Activated naive CD4-positive, alpha-beta T cell treated with anti-CD3 and anti-CD28 coated beads, Interleukin-2, amount 50 U/mL, for 16 hours (primary cell): ENCODE results near the gene CROT.

Source experiments
- DNase-seq: peaks from one replicate; pipeline ENCODE4 v3.0.0-alpha.2; 2020

Gene CROT

DNA sequence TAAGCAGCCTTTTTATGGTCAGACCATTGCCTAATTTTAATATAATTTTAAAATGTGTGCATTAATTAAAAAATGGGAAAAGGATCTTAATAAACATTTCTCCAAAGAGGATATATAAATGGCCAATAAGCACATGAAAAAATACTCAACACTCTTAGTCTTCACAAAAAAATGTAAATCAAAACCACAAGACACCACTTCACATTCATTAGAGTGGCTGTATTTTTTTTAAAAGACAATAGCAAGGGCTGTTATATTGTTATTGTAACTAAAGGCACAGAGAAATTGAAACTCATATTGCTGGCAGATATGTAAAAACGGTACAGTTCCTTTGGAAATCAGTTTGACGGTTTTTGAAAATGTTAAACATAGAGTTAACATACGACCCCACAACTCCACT lies 3.2 kb upstream of the CROT start:
- DNase-seq, result no peak

DNA sequence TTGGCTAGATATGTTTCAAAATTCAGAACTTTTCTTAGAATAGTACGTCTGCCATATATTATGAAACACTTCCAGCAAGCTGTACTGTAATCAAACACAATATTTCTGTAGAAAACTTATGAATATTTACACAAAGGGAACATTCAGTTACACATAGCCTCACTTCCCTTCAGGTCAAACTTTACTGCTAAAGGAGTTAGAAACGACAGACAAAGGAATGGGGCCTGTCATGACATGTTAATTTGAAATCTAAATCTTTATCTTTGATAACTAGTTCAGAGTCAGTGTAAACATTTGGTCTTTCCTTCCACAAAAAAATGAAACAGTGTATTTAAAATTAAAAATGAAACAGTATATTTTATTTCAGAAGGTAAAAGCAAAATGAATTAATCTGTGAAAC lies 1.0 kb upstream of the CROT start:
- no peak for DNase-seq

DNA sequence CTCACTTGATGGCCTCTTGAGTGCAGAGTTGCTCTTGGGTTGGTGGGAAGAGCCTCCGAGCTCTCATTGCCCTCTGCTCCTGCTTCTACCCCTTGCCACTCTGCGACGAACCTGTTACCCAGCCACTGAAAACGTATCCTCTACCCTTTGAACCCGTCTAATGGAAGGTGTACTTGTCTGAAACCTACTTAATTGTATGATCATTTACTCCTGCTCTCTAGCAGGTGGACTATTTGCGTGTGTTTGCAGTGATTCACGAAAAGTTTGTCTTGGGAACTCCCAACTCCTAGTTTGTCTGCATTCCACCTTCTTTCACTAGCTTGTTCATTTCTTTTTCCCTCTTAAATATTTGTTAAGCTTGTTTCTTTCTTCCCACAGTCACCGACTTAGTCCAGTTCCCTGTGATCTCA lies 503 bp downstream of the CROT start:
- DNase-seq, result no peak

DNA sequence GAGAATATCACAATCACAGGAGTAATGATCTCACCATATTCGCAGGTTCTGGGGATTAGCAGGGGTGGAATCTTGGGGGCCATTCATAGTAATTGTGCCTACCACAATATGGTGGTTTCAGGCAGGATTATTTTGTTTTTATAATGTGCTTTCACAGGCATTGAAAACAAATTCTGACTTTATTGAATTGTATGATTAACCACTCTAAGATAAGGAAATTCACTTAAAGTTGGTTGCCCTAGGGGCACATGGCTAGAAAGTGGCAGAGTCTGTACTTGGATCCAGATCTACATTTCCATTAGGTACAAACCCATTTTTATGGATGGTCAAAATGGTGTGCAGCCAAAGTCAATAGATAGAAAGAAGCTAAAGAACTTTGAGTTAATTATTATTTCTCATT lies 1.7 kb downstream of the CROT start:
- no peak for DNase-seq

DNA sequence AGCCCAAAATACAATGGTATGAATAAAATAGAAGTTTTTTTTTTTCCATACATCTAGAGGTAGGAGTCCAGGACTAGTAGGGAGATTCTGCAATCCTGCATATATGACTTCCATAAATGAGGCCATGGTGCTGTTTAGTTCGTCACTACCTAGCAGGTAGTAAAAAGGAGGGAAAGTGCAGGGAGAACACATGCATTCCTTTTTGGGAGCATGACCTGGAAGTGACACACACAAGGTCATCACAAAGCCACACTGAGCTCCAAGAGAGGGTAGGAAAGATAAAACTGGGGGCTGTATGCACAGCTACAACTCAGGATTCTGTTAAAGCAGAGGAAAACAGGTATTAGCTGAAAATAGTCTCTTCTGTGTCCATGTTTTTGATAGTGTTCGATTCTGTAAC lies 2.2 kb downstream of the CROT start:
- DNase-seq, result no peak

DNA sequence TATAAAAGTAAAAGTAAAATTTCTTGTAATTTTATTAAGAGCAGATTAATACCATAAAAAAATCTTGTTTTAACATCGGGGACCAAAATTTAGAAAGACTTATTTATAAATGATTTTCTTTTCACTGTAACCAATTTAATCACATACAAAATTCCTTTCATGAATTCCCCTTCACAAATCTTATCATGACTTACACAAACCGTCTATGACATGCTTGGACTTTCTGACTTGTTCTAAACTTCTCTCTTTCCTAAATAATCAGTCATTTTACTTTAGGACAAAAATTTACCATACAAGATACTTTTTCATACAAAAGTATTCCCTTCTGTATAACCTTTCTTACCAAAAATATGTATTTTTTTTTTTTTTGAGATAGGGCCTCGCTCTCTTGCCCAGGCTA lies 9.3 kb downstream of the CROT start:
- no peak for DNase-seq

DNA sequence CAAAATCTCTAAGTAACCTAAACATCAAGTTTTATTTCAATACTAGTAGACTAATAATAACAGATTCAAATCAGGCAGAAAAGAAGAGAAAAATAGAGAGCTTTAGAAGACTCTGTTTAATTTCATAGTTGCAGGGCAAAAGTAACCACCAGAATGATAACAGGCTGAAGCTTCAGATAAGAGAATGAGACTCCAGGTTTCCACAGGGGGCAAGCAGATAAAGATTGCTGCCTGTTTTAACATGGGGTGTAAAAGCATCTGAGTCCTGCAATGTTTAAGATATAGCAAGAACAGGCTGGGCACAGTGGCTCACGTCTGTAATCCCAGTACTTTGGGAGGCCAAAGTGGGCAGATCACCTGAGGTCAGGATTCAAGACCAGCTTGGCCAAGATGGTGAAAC lies 11.0 kb downstream of the CROT start:
- DNase-seq, result no peak

DNA sequence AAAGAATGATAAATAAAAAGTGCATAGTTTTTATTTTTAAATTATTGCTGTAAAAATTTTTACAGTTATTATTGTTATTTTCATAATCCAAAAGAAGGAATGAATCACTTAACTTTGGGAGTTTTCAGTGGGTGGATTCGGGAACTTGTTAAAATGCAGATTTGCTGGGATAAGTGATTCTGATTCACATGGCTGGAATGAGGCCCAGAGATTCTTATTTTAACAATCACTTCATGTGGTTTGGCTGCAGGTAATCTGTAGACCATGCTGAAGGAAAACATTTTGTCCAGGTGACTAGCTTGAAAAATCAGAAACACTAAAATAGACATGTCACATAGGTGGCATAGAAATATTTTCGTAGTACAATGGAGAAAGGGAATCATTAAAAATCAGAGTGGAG lies 13.9 kb downstream of the CROT start:
- no peak for DNase-seq

DNA sequence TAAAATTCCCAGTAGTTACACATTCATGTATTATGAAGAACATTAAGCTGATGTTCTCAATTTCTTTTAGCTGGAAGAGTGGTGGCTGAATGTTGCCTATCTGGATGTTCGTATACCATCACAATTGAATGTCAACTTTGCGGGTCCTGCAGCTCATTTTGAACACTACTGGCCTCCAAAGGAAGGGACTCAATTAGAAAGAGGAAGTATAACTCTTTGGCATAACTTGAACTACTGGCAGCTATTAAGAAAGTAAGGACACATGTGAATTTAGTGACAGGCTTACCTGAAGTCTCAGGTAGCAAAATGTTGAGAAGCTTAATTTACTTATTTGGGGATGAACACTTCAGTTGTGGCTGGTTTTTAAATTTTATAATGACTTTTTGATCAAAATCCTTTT lies 15.9 kb downstream of the CROT start:
- DNase-seq, result no peak

DNA sequence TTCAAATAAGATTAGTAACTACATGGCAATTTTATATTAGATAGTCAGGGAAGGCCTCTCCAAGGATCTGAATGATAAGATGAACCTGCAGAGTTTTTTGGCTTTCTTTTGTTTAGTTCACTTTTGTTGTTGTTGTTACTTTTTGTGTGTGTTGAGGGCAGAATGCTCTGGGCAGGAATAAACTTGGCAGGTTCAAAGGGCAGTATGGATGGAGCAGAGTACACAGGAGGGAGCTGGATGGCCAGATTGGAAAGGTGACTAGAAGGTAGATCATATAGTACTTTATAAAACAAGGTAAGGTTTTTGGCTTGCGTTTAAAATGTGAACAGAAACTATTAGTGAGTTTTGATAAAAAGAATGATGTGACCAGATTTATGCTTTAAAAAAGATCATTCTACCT lies 17.9 kb downstream of the CROT start:
- no peak for DNase-seq

DNA sequence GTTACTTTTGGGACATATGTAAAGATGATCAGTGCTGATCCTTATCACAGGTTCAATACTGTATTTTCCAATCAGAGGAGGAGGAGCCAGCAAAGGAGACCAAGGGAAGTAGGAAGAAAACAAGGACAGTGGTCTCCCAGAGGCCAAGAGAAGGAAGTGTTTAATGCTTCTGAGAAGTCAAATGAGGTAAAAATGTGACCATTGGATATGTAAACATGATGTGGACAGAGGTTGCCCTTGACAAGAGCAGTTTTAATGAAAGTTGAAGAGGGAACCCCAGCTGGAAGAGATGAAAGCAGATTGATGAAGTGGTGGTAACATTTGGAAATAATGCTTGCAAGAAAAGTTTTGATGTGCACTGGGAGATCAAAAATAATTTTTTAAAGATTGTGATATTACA lies 18.8 kb downstream of the CROT start:
- DNase-seq, result no peak

DNA sequence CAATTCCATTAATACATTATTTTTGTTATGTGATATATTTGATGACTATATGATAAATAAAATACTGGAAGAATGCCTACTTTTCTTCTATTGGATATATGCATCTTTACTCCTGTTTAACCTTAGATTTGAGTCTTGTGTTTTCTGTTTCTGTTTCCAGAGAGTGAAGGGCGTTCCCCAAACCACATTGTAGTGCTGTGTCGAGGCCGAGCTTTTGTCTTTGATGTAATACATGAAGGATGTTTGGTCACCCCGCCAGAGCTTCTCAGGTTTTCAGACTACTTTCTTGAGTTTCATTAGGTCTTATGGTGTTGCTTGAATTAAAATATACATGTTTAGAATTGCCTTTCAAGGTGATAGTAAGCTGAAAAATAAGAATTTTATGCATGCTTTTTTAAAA lies 23.8 kb downstream of the CROT start:
- DNase-seq, result no peak

DNA sequence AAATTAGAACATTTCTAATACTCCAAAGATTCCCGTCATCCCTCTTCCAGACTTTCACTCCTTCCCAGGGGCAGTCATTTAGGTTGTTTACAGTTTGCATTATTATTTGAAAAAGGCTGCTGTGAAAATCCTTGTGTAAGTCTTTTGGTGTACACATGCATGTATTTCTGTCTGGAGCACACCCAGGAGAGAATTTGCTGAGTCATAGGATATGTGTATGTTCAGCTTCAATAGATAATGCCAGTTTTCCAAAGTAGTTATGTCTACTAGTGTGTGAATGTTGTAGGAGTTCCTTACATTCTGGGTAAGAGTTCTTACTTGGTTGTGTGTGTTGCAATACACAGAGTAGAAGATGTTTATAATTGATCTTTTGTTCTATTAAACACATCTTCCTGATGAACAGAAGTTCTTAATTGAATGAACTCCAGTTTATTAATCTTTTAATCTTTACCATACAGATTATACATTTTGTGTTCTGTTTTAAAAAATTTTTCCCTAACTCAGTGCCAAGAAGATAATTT lies 25.3 kb downstream of the CROT start:
- no peak for DNase-seq

DNA sequence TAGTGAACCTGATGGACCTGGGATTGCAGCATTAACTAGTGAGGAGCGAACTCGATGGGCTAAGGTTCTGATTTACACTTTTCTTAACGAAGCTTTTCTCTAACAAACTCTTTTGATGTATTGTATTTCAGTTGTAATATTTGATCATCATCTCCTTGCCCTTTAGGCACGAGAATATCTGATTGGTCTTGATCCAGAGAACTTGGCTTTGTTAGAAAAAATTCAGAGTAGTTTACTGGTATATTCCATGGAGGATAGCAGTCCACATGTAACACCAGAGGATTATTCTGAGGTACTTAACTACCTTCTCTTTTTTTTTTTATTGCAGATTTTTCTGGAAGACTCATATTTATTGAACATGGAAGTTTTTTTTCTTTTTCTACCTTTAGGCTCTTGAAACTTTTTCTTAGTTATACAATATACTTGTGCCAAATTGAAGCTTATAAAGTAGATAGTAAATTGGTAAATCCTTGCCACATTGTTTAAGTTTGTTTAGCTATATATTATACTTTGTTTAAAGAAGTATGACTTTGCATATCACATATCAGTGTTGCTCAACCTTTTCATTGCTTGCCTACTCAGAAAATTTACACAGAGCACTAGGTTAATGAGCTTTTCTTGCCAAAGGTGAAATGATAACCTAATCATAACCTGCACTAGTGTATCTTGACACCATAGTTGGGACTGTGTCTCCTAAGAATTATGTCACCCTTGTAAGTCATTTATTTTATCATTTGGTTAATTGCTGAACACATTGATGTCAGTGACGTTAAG lies 30.4 kb downstream of the CROT start:
- no peak for DNase-seq

DNA sequence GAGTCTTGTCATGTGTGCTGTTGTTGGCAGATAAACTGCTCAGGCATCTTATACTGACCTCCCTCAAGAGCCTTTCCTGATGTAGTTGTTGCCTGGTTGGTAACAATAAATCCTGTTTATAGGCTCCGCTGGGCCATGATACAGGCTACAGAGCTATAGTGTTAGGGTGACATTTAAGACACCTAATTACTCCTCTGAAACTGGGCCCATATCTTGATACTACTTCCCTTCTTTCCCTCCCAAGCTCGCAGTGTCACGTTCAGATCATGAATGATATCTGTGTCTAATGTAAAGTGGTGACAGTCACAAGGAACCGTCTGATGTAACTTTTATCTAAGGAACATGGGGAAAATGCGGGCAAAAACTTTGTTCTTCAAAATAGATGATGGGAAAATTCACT lies 35.4 kb downstream of the CROT start:
- DNase-seq, result no peak

DNA sequence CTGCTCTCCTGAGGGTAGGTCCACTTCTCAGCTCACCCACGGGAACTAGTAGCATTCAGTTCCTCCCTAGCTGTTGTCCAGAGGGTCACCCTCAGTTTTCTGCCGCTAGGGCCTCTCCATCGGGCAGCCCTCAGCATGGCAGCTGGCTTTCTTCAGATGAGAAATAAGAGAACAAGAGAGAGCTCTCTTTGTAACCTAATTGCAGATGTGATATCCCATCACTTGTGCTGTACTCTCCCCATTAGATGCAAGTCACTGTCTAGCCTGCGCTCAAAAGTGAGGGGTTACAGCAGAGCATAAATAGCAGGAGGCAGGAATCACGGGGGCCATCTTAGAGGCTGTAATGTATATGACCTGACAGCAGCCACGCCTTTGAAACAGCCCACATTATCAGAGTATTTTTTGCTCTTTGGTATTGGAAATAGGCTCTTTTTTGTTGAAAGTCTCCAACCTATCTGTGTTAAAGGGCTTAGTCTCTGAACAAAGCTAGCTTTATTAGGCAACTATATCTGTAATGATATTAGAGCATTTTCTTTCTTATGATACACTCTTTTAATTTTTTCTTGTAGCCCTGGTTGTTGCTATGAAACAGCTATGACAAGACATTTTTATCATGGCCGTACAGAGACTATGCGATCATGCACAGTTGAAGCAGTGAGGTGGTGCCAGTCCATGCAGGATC lies 45.7 kb downstream of the CROT start:
- no peak for DNase-seq

DNA sequence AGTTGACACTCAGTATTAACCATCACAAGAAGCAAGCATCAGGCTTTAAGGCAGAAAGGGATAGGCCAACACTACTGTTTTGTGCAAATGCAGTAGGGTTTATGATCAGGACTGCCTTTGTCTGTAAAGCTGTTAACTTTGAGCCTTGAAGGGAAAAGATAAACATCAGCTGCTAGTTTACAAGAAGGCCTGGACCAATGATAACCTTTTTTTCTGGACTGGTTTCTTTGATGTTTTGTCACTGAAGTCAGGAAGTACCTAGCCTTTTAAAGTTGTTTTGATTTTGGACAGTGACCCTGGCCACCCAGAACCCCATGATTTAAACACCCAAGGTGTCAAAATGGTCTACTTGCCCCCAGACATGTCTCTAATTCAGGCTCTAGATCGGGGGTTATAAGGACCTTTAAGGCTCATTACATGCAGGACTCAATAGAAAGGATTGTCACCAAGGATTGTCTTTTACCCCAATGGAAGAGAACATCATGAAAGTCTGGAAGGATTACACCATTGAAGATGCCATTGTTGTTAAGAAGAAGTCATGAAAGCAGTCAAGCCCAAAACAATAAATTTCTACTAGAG lies 50.1 kb downstream of the CROT start:
- DNase-seq, result no peak

DNA sequence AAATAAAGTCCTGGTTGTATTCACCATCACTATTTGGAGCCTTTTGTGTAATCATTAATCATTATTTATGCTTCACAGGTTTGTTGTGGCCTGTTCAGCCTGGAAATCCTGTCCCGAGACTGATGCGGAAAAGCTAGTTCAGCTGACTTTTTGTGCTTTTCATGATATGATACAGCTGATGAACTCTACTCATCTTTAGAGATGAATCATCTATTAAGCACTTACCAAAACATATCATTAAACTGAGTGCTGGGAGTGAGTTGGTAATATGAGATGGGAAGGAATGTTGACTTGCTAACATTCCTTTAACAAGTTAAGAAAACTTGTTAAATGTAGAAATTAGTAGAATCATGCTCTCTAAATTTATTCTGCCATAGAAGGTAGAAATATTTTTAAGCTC lies 53.0 kb downstream of the CROT start:
- DNase-seq, result no peak

DNA sequence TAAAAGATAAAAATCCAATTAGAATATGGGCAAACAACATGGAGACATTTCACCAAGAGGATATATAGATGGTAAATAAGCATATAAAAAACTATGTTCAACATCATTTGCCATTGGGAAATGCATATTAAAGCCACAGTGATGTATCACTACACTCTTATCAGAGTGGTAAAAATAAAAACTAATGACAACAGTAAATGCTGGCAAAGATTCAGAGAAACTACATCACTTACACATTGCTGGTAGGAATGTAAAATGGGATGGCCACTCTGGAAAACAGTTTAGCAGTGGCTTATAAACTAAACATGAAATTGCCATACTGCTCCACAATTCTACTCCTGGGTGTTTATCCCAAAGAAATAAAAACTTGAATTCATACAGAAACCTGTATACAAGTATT lies 59.2 kb downstream of the CROT start:
- no peak for DNase-seq

DNA sequence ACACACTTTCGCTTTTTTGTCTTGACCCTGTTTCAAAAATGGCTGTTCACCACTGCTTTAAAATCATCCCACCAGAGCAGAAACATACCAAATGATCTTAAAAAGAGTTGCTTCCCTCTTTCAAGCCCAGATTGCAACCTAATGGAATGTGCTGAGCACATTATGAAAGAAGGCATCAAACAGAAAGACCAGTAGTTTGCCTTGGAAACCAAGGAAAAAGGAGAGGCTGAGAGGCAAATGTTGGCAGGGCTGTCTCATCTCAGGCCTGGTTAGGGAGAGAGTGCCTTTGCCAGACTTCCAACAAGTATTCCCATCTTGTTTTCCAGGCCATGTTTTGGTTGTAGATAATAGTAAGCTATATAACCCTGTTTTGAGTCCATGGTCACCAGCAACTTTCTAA lies 65.7 kb downstream of the CROT start:
- no peak for DNase-seq

DNA sequence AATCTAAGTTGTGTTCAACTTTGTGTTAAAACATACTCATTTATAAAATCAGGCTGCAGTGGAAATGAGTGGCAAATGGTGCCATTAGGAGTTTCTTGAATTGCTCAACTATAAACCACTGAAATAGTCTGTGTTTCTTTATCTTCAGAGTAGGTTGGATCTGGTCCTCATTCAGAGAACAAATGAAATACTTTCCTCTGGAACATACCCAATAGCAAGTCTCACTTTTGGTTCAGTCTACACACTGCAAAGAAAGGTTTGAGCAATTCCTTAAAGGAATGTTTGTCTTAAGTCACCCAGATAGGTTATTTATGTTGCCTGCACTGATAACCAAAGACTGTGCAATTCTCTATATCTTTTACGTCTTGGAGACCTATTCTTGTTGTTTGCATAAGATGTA lies 67.6 kb downstream of the CROT start:
- DNase-seq, result no peak

DNA sequence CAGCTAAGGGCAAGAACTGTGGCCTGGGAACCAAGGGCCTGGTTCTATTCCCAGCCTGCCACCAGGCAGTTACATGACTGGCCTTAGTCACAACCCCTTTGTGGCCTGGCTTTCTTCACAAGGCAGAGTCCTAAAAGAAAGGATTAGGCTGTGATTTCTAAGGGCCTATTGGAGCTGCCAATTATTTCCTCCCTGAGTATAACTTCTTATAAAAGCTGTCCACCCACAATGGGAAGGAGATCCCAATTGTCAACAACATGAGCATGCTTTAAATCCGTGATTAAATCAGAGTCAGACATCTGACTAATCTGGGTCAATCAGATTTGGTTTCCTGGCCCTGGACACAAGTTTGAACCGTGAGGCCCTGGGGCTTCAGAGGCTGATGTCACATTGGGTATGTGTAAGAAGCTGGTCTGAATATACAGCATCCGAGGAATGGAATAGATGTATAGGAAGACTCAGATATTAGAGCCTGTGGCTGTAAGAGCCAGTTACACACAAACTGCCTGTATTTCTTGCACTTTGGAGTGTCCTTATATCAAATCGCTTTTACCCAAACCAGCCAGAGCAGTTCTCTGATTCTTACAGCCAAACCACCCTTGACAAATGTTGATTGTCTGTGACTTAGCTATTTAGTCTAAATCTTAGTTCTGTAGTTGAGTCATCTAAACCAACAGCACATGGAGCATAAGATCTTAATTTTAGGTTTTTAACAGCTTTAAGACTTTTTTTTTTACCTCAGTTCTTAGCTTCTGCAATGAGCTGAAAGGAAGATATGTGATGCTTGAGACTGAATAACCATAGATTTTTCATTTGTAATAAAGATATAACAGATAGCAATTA lies 68.7 kb downstream of the CROT start:
- no peak for DNase-seq

DNA sequence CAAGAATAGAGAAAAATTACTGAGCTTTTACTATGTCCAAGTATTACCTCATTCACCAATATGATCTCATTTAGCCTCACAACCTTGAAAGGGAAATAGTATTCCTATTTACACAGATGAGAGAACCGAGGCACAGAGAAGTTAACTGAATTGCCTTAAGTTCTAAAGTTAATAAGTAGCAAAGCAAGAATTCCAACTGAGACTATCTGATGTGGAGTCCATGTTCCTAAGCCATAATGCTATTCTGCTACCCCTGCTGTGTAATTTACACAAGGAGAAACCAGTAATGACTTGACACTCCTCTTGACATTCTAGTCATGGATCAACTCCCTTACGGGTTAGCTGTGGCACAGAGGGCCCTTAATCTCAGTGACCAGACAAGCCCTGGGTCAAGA lies 69.3 kb downstream of the CROT start:
- DNase-seq, result no peak
